Smooth muscle cell (in vitro differentiated cells): ENCODE measurements around the gene PDE4D. TPM values are rescaled to one million over a fixed set of nuclear protein-coding genes. Genes with fewer than 3 reads are reported as not detected.

Source experiments
- DNase-seq: peaks from one replicate; lab custom pipeline; 2025; ENCODE audit not compliant: unreplicated experiment; lab: John Stamatoyannopoulos, UW
- H2AFZ ChIP-seq: fragments of 200-600 bp; sonication (generic); 2 replicates; pipeline ENCODE4 v1.6.0; 2016; ENCODE audit warnings: antibody characterized with exemption, low read depth, mild to moderate bottlenecking
- H3F3A ChIP-seq: fragments of 200-600 bp; sonication (generic); 2 replicates; pipeline ENCODE4 v1.6.0; 2017; ENCODE audit warnings: antibody characterized with exemption, low read depth
- H3K27ac ChIP-seq: fragments of 200-600 bp; sonication (generic); 2 replicates; pipeline ENCODE4 v1.5.1; 2016; ENCODE audit warnings: low read depth, mild to moderate bottlenecking
- H3K27me3 ChIP-seq: fragments of 200-600 bp; sonication (generic); 2 replicates; pipeline ENCODE4 v1.6.1; 2016; ENCODE audit warnings: low read depth, mild to moderate bottlenecking
- H3K36me3 ChIP-seq: fragments of 200-600 bp; sonication (generic); 2 replicates; pipeline ENCODE4 v1.5.1; 2016; ENCODE audit warnings: low read depth
- H3K4me1 ChIP-seq: fragments of 200-600 bp; sonication (generic); 2 replicates; pipeline ENCODE4 v1.5.1; 2016; ENCODE audit warnings: low read depth
- H3K4me2 ChIP-seq: fragments of 200-600 bp; sonication (generic); 2 replicates; pipeline ENCODE4 v1.6.0; 2016; ENCODE audit warnings: mild to moderate bottlenecking
- H3K4me3 ChIP-seq: fragments of 200-600 bp; sonication (generic); 2 replicates; pipeline ENCODE4 v1.5.1; 2016; ENCODE audit warnings: mild to moderate bottlenecking
- H3K79me2 ChIP-seq: fragments of 200-600 bp; sonication (generic); 2 replicates; pipeline ENCODE4 v1.6.0; 2016; ENCODE audit warnings: low read depth, mild to moderate bottlenecking
- H3K9ac ChIP-seq: fragments of 200-600 bp; sonication (generic); 2 replicates; pipeline ENCODE4 v1.6.0; 2016; ENCODE audit warnings: low read depth
- H3K9me3 ChIP-seq: fragments of 200-600 bp; sonication (generic); replicated peaks from 2 replicates; pipeline ENCODE4 v1.5.1; 2016; ENCODE audit warnings: low read depth
- H4K20me1 ChIP-seq: fragments of 200-600 bp; sonication (generic); 2 replicates; pipeline ENCODE4 v1.6.0; 2016; ENCODE audit warnings: low read depth
- WGBS: methylation state at CpG from one replicate; pipeline ENCODE4 v1.1.7; 2016; ENCODE audit warnings: low lambda C conversion rate; 5-methylcytosine and 5-hydroxymethylcytosine counted together
- polyA plus RNA-seq: library from polyadenylated mRNA; unstranded; fragments of >200 nt; fragmentation: Nextera tagmentation; extraction: Ambion mirVana; gene quantifications from 2 replicates; pipeline ENCODE4 v1.2.1, GENCODE V29; 2016
- total RNA-seq: library from RNA; depleted of rRNA; stranded (reverse); fragments of >200 nt; gene quantifications from 2 replicates; pipeline ENCODE4 v1.2.3, GENCODE V29; 2014
- TF ChIP-seq, protein P1 (sequence below): fragments of 200-600 bp; sonication (generic); IDR thresholded peaks from 2 replicates; pipeline ENCODE4 v1.5.1; 2017; ENCODE audit warnings: borderline replicate concordance, mild to moderate bottlenecking, antibody characterized with exemption; ENCODE audit not compliant: insufficient read depth, poor library complexity, severe bottlenecking

PDE4D gene
- total and polyA plus RNA-seq, 2 experiments from 2014 or later, result 16.4 to 61.0 TPM

DNA sequence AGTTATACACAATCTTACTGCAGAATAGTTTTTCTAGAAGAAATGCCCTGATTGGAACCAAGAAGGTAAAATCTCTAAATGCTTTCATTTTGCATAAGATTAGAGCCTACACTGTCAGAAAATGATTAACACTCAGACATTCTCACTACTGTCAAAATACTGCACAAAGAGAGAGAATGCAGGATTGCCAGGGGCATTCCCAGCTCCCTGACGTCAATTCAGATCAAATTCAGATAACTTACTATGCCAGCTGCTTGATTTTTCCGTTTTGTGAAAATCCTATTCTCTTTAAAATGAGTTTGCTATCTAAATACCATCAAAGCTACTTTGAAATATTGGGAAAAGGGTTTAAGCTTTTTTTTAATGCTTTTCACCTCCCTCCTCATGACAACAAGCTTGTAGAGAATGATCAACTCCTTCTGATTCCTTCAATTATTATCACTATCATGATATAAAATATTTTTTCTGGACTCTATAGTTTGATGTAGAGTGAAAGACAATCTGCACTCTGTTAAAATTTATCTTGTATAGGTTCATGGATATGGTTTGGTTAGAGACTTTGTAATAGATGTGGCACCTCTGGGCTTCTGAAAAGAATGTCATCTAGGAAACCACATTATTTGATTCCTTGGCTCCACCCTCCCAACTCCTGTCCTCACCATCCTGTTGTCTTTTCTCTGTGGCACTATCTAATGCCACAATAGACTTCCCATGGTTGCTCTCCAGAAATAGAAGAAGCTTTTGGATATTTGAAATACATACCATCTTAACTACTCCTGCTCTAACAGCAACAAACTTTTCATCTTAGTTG, 407.7 kb downstream of the PDE4D start:
- no peak overlapping the region for H3K4me3 ChIP-seq
- DNase-seq, result no peak
- peaks cover 47% of the 10 kb centered on the region for H4K20me1 ChIP-seq
- no peak overlapping the region for H3K27ac ChIP-seq
- peaks cover 4% of the 10 kb centered on the region for H3K27me3 ChIP-seq
- peaks cover 8% of the 10 kb centered on the region for H3K4me1 ChIP-seq
- no peaks in the 10 kb centered on the region for H3F3A ChIP-seq
- WGBS, result 27% methylated on average over 2 of the region's 2 CpGs
- TF ChIP-seq, protein P1, sequence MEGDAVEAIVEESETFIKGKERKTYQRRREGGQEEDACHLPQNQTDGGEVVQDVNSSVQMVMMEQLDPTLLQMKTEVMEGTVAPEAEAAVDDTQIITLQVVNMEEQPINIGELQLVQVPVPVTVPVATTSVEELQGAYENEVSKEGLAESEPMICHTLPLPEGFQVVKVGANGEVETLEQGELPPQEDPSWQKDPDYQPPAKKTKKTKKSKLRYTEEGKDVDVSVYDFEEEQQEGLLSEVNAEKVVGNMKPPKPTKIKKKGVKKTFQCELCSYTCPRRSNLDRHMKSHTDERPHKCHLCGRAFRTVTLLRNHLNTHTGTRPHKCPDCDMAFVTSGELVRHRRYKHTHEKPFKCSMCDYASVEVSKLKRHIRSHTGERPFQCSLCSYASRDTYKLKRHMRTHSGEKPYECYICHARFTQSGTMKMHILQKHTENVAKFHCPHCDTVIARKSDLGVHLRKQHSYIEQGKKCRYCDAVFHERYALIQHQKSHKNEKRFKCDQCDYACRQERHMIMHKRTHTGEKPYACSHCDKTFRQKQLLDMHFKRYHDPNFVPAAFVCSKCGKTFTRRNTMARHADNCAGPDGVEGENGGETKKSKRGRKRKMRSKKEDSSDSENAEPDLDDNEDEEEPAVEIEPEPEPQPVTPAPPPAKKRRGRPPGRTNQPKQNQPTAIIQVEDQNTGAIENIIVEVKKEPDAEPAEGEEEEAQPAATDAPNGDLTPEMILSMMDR, result no peak
- no peaks in the 10 kb centered on the region for H3K79me2 ChIP-seq
- H3K9me3 ChIP-seq, result no peaks in the 10 kb centered on the region
- H2AFZ ChIP-seq, result no peak overlapping the region
- H3K36me3 ChIP-seq, result no peaks in the 10 kb centered on the region
- H3K4me2 ChIP-seq, result no peak overlapping the region
- no peak overlapping the region for H3K9ac ChIP-seq

GRCh38 chr5:59485107-59485506, 408.4 kb downstream of the PDE4D start:
- Histone ChIP-seq H3K9me3 (no peaks in the 10 kb centered on the region), H3F3A (no peaks in the 10 kb centered on the region), H3K4me2 (peak overlapping the region; percentile 4), H2AFZ (no peak overlapping the region), H3K4me3 (no peak overlapping the region), H3K27me3 (peaks cover 10% of the 10 kb centered on the region), H3K36me3 (no peaks in the 10 kb centered on the region), H4K20me1 (peaks cover 53% of the 10 kb centered on the region), H3K4me1 (peaks cover 8% of the 10 kb centered on the region), H3K79me2 (no peaks in the 10 kb centered on the region), H3K9ac (no peak overlapping the region), H3K27ac (peak overlapping the region; percentile 6)
- WGBS, result 63% methylated on average over 2 of the region's 2 CpGs
- TF ChIP-seq, protein P1, result no peak
- no peak for DNase-seq

DNA sequence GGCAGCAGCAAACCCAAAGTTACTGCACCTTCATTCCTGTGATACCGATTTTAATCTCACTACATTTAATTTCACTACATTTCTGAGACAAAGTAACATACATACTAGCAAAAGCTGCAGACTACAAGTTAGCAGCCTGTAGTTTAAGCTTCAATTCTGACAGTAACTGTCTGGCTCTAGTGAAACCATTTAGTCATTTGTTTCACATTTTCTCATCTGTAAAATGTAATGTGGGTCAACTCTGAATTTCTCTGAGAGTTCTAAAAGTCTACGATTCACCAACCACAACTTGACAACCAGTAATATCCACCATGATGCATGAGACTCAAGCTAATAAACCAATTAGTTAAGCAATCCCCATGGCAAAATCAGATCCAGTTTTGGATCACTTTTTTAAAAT, 408.9 kb downstream of the PDE4D start:
- H3K4me1 ChIP-seq, result peaks cover 5% of the 10 kb centered on the region
- H3K4me2 ChIP-seq, result peak overlapping the region; percentile 4
- TF ChIP-seq, protein P1, result no peak
- H3K36me3 ChIP-seq, result no peaks in the 10 kb centered on the region
- peaks cover 55% of the 10 kb centered on the region for H4K20me1 ChIP-seq
- H3K27me3 ChIP-seq, result peaks cover 10% of the 10 kb centered on the region
- peak overlapping the region; percentile 6 for H3K27ac ChIP-seq
- DNase-seq, result no peak
- H3K4me3 ChIP-seq, result no peak overlapping the region
- no peak overlapping the region for H2AFZ ChIP-seq
- H3K9me3 ChIP-seq, result no peaks in the 10 kb centered on the region
- H3K79me2 ChIP-seq, result no peaks in the 10 kb centered on the region
- WGBS, result 68% methylated on average over 2 of the region's 2 CpGs
- H3K9ac ChIP-seq, result no peak overlapping the region
- H3F3A ChIP-seq, result no peaks in the 10 kb centered on the region
